ENCODE data around the gene RAC2.
"Not testable (repeated sequence)": the region's sequence is repeated elsewhere in the genome, so short reads cannot be mapped to it uniquely, and the experiment has no call there.

RAC2 gene

DNA sequence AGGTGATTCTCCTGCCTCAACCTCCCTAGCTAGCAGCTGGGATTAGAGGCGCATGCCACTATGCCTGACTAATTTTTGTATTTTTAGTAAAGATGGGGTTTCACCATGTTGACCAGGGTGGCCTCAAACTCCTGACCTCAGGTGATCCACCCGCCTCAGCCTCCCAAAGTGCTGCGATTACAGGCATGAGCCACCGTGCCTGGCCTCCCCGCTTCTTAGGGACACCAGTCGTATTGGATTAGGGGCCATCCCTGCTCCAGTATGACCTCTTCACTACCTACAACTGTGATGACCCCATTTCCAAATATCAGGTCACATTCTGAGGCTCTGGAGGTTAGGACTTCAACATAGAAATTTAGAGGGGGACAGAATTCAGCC is 42.6 kb downstream of the RAC2 start:
- not testable (repeated sequence) for DNase-seq

DNA sequence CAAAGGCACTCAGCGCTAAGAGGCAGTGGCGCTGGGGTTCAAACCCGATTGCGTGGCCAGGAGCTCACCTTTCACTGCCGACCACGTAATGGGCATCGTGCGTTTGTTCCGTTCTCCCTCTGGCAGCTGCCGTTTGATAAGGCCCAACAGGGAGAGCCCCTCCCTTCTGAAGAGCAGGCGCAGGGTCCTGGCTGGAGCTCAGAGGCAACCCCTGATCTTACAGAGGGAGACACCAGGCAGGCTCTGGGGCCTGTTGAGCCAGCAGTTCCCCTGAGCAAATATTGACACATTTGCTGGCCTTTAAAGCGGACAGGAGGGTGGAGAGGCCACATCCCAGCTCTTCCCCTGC is 44.3 kb downstream of the RAC2 start:
- DNase-seq: no peak

DNA sequence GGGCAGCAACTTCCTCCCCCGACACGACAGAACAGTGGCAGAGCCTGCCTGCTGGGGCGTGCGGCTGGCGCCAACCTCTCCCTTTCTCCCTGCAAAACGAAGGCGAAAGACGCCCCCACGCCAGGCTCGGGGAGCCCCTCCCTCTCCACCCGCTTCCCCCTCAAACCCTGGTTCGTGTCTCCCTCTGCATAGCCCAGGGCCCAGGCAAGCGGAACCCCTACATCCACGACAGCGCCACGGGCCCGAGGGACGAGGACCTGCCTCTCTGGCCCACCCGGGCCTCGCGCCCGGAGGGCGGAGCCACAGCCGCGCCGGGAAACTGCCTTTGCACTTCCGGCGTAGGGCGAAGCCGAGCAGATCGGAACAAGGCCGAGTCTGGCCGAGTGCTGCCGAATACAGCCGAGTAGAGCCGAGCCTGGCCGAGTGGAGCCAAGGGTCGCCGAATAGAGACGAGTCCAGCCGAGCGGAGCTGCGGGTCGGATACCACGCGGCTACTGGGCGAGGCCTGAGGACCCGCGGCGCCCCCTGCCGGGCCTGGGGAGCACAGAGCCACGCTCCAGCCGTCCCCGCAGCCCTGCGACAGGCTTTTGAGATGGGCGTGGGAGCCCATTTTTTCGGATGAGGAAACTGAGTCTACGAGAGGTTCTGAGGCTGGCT is 44.8 kb downstream of the RAC2 start:
- DNase-seq: peak; percentile 98

DNA sequence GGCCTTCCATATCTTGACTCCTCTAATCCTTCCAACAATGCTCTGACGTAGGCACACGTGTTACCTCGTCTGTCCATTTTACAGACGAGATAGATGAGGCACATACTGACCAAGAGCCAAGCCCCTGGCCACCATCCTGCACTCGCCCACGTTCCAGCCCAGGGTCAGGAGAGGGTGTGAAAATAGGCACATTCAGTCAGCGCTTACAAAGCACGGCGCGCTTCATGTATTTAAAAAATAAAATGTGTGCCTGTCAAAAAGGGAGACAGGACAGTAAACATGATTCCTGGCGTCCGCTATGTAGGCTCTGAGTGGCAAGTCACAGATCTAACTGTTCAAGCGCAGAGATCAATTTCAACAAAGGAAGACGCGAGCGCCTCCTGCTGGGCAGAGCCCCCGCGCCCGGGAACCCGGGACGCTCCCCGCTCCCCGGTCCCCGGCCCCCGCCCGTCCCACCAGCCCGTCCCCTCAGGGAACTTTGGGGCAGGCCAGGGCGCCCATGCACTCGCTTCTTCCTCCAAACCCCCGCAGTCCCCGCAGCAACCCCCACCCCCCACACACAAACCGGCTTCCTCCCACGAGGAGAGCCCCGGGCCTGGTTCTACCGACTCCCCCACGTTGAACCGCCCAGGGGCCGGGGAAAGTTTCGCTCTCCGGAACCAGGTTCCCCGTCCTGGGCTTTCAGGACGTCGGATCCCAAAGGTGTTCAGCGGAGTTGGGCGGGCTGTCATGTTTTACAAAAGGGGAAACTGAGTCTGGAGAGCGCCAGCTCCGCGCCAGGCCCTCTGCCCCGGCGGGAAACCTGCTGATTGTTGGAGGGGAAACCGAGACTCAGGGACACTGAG is 45.6 kb downstream of the RAC2 start:
- peak; percentile 76 for DNase-seq

DNA sequence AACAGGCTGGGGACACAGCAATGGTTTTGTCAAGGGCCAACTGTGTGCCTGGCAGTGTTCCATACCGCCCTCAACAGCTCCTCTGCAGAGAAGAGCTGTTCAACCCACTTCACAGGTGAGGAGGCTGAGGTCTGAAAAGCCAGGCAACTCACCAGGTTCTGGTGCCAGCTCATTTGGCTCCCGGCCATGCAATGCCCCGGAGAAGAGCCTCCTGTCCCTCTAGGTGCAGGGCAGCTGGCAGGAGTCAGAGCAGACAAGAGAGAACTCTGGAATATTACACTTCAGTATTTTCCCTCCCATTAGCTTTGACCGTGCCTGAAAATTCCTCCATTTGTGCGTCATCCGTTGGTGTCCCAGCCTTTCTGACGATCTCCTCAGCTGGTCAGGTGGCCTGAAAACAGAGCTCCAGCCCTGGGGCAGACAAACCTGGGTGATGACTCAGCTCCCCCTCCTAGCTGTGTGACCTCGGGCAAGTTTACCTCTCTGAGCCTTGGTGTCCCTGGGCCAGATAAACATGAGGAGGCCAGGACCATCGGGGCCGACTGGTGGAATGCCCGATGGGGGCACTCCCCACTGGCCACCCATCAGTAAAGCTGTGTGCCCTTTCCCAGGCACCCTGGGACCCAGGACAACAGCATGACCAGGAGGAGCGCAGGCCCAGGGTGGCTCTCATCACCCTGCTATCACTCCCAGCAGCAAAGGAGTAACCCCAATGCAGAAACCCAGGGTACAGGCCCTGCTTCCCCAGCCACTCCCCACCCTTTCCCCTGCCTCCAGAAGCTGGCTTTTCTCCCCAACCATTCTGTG is 46.4 kb downstream of the RAC2 start:
- no peak for DNase-seq

DNA sequence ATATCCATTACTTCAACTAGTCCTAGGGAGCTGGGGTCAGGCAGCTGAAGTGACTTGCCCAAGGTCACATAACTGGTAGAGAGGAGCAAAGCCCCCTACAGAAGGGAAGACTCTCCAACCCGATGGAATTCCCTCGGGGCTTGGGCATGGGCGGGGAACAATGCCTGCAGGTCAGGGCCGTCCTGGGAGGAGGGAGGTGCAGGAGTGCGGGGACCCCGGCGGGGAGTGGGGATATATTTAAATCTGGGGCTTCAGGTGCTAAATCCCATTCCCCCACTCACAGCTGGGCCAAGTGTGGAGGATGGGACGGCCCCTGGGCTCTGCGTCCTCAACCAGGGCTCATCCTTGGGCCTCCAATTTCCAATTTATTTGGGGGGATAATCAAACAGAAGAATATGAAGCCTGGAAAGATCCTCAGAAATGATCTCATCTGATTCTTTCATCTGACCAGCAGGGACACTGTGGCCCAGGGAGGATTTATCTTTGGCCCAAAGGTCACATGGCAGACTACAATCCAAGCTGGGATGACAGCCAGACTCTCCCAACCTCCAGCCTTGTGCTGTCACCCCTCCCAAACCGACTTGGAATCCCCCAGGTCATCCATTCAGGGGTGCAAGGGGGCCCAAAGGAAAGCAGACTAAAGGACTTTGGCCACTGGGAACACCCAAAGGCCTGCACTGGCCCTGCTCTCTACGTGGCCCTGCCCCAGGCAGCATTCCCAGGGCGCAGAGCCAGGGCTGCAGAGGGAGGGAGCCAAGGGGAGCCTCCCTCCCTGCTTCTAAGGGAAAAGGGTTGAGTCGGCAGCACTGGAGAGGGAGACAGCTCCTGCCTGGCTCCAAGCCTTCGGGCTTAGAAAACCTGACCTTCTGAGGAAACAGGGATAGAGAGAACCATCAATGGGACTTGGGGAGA is 47.3 kb downstream of the RAC2 start:
- no peak for DNase-seq

DNA sequence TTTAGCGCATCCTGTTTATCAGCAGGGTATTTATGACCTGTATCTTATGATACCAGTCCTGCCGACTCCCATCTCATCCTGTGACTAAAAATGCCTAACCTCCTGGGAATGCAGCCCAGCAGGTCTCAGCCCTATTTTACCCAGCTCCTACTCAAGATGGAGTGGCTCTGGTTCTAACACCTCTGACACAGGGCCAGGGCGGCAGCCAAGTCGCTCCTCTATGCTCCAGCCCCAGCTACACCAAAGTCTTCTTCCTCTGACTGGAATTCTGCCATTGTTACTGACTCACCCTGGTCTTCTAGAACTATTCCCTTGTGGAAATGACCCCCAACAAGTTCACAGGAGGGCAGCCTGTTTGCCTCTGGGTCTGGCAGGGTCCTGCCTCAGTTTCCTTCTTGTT is 48.1 kb downstream of the RAC2 start:
- DNase-seq: no peak

DNA sequence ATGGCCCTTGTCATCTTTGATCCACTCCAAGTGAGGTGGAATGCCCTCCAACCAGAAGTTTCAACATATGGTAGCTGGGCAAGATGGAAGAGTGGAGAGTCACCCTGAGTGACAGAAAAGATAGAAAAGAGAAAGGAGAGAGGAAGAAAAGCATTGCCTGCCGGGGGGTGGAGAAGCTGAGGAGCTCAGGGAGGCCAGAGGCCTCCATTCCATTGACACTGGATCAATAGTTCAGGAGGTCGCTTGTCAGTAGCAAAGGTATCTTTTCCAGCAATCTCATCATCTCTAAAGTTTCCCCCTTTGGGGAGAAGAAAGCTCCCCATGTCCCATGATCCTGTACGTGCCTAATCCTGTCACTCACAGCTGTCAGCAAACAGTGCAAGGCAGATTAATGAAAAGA is 49.3 kb downstream of the RAC2 start:
- DNase-seq: no peak

DNA sequence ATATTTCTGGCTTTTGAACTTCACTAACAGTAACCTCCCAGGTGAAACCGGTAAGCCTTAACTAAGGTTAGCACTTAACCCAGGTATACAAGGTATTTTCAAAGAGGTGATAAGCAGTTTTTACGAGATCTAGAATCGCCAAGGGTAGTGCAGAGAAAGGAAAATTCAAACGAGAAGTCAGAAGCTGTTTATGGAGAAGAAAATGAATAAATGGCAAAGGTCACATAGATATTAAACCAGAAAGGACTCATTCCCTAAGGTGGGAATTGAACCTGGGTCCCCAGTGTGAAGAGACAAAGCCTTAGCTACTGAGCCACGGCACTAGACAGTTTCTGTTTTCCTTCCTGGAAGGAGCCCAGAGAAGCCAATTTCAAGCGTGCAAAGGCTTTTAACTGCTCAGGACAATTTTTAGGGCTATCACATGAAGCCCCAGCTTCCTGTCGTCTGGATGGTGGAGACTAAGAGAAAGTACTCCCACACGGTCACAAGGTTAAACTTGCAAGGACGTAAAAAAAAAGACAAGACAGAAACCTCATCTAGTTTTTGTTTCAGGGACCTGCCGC is 50.4 kb downstream of the RAC2 start:
- peak; percentile 84 for DNase-seq

DNA sequence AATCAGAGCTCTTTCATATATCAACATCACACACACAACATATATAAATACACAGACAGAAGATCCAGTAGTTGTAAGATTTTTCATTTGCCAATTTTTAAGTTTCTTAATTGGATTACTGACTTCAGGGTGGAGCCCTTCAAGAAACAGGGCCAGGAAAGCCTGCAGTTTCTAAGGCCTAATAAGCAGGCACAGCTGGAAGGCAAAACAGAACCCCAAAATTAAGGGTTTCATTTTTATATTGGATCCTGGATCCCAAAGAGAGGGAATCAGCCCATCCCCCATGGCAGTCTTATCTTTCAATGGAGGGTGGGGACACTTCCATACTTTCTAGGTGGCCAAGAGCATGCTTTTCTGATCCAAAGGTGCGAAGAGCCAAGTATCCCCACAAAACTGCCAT is 51.3 kb downstream of the RAC2 start:
- no peak for DNase-seq

DNA sequence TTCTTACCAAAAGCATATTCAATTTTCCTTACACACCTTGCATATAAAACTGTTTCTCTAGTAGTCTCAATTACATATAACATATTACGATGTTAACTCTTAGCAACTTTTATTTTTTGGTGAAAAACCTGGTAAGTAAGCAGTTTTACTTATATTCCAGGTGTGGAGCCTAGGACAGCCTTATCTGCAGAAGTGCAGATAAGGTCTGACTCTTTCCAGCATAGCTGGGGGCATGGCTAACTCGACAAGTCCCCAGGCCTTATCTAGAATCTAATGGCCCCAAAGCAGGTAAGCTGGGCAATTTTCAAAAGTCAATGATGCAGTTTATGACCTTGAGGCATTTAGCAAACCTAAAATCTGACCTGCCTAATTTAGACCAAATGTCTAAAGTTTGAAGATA is 51.9 kb downstream of the RAC2 start:
- no peak for DNase-seq

DNA sequence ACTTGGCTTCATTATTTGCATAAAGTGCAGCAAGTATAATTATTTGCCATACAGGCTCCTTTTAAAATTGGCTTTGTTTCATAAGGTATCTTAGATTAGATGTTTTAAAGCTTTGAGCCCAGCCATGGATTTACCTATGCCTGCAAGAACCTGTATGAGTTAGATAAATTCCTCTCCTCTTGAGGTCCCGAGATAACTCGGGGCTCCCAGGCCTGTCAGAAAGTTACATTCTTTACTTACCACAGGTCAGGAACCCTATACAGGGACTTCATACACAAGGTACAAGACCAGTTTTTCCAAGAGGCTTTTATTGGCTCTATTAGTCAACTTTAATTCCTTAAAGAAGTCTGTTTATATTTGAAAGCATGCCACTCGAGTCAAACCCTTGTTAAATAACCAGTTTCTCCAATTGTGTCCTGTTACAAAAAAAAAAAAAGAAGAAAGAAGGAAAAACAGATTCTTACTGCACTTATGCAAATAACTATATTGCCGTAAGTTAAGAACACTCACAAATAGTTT is 53.7 kb downstream of the RAC2 start:
- no peak for DNase-seq

DNA sequence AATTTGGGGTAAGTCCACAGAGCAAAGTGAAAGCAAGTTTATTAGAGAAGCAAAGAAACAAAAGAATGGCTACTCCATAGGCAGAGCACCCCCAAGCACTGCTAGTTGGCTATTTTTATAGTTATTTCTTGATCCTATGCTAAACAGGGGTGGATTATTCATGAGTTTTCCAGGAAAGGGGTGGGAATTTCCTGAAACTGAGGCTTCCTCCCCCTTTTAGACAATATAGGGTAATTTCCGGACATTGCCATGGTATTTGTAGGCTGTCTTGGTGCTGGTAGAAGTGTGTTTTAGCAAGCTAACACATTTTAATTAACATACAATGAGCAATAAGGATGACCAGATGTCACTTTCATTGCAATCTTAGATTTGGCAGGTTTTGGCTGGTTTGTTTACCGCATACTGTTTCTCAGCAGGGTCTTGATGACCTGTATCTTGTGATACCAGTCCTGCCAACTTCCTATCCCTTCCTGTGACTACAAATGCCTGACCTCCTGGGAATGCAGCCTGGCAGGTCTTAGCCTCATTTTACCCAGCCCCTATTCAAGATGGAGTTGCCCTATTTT is 55.1 kb downstream of the RAC2 start:
- DNase-seq: no peak

DNA sequence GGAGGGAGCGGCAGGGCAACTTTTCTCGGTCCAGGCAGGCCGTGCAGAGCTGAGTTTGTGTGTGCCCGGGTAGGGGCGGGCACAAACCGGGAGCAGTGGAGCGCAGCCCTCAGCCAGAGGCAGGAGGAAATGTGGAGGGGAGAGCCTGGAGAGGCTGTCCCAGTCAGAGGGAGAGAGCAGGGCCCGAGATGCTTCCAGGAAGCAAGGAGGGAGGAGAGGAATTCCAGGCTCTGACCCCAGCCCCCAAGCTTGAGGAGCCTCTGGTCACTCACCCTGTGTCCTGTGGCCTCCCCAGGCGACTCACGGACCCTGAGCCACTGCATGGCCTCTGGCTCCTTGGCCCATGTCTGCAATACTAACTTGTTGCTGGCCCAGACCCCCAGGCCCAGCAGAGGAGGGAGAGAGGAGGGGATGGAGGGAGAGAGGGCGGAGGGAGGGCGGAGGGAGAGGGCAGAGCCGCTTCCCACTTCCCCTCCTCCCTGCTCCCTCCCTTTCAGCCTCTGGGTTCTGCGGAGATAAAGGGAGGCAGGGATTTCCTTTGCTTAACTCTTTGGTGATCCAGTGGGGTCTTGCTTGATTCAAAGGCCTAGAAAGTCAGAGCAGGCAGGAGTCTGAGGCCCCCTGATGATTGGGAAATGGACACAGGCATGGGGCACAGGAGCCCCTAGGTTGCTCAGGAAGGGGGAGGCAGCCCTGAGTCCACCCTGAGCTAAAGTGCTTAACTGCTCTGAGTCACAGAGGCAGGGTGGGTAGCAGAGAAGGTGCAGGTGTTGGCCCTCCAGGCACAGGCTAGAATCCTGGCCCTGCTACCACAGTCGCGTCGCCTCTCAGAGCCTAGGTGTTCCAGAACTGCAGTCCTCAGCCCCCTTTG is 55.9 kb downstream of the RAC2 start, which contains the start of gene C1QTNF6:
C1QTNF6 (minus strand) TSS at position 357 of the 871 bp plus-strand sequence; CDS start at position 323, 34 bp downstream.
- DNase-seq: no peak

DNA sequence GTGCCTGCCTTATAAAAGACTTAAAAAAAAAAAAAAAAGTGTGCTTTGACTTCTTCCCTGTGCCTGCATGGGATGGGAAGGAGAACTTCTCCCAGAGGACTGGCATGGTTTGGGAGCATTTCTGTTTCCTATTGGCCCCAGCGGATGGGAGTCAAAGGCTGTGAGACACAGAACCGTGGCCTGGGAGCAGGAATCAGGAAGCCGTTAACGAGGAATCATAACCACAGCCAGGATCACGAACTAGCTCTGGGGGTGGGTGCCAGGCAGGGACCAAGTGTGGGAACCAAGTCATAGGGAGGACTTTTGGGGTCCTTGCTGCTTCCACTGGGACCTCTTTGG is 56.5 kb downstream of the RAC2 start:
- no peak for DNase-seq

DNA sequence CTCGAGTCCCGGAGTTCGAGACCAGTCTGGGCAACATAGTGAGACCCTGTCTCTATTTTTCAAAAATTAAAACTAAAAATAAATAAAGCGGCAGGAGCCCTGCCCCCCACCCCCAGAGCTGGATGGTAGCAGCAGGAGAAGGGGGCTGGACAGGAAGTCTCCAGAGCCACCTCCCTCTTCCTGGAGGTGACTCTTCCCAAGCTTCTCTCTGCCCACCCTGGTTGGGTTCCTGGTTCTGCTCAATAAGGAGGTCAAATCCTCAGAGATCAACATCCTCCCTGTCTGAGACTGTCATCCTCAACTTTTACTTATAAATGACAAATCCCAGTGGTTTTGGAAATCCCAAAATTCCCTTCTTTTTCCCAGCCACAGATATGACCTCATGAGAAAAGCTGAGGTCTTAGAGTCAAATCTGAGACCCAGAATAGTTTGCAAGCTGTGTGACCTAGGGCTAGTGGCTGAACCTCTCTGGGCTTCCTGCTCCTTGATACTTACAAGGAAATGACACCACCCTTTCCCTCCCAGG is 57.0 kb downstream of the RAC2 start:
- DNase-seq: no peak

DNA sequence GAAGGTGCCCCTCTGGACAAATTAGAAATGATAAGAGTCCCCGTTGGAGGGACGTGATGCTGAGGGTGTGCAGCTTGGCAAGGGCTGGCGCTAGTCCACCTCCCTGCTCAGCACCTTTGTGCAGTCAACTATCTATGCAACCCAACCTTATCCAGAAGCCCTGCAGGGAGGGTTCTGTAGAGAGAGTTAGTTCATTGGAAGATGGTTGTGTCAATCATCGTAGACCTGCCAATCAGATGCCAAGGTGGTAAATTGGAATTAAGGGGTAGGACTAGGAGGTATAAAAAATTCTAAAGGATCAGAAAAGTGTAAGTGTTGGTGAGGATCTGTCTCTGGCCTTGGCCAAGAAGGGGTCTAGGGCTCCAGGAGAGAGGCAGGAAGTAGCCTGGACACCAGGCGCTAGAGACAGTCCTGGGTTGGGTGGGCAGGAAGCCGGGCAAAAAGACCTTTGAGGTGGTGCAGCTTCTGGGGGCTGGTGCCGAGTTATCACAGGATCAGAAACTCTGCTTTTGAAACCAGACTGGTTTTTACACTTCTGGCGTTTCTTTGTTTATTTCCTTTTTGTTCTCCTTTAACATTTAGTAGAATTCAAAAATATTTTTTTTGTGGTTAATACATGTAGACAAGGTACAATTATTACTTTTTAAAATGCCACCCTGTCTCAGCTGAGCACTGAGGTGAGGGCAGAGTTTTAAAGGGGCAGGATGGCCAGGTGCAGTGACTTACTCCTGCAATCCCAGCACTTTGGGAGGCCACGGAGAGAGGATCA is 57.7 kb downstream of the RAC2 start:
- peak; percentile 59 for DNase-seq

DNA sequence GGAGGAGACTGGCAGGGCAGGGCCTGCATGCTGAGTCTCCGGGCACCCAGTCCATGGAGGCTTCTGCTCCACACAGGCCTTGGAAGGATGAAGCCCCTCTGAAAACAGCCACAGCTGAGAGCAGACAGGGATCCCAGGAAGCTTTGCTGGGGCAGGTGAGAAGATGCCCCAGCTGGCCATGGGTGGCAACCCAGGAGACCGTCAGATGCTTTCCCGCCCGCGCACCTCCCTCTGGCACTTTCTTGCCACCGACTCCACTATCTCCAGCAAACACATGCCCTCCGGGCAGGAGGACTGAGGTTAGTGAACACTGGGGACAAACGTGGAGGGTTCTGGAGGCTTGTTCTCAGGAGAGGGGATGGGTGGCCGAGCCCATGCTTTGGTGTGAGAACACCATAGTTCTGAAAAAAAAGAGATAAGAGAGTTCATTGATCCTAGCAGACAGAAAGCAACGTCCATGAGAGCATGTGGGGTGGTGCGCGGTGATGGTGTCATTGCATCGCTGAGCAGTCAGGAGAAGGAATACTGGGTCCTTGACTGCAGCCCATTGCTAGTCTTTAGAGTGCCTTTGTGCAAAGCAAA is 58.3 kb downstream of the RAC2 start:
- no peak for DNase-seq

DNA sequence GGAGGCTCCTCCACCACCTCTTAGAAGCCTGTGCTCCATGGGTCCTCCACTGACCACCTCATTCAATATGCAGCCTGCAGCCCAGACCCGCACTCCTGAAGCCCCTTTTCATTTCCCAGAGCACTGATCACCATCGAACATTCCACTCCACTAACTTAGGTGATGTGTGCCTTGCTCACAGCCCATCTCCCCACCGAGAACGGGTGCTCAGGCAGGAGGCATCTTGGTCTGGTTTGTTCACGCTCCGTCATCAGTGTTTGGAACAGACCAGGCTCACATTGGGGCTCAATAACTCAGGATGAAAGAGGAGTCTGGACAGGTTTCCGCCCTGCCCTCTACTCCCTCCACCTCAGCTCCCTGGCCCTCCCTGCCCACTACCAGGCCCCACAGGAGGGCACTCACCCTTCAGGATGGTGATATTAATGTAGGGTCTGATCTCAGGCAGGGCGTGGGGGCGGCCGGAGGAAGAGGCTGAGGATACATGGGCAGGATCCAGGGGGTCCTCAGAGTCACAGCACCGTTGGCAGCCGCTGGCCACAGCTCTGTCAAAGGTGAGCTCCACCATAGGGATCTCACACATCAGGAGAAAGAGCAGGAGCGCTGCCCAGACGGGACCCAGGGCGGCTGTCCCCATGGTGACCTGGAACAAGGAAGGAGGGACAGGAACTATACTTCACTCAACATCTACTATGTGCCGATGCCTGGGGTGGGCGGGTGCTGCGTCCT is 59.1 kb downstream of the RAC2 start:
- no peak for DNase-seq

All from inflammatory macrophage treated with lipopolysaccharide for 4 hours (primary cell).